ENCODE data around the gene ARIH1.
"Not testable (repeated sequence)": the region's sequence is repeated elsewhere in the genome, so short reads cannot be mapped to it uniquely, and the experiment has no call there.

ARIH1 gene

DNA sequence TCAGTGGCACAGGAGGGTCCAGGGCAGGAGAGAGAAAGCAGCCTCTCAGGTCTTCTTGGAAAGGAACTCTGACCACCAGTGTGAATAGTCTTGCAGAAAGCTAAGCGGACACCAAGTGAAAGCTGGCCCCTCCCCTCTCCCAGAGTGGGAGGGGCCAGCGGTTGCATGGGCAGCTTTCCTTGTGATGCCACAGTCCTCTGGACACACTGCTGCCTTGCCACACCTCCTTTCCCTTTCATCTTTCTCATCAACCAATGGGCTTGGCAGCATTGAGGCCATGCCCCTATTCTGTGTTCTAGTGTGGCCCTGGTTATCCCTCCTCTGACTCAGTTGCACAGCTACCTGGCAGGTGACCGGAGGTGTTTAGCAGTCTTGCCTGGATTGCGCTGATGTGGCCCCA lies 130.7 kb downstream of the ARIH1 start:
- no peak for DNase-seq (ENCODE audit: low spot score)

DNA sequence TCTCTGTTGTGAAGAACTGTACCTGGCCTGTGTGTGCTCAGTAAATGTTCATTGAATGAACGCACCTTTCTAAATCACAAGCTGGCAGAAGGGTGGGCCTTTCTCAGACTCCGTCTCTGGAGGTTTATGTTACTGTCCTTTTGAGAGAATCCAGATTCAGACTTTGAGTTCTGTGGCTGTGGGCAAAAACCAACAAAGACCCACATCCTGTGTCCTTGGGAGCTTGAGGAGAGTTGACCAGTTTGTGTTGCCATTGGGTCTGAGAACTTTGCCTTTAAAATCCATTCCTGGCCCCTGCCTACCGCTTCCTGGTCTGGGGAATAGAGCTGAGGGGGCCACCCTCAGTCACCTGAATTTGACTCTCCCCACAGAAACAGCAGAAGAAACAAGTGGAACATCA lies 134.0 kb downstream of the ARIH1 start:
- not testable (repeated sequence) for DNase-seq (ENCODE audit: low spot score)

DNA sequence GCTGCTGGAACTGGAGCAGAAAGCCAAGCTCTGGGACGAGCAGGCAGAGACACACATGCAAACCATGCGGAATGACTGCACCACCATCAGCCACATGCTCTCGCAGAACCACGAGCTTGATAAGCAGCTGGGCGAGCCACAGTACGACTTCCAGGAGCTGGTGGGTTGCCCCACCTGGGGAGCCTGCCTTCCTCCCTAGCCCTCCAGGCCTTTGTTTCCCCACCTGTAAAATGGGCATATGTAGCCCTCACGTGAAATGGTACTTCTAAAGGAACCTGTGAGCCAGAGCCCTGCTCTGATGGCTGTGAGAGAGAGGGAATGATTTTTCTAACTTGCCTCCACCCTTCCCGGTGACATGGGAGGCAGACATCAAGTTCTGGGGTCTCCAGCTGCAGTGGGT lies 135.7 kb downstream of the ARIH1 start:
- peak; percentile 8 for DNase-seq (ENCODE audit: low spot score)

DNA sequence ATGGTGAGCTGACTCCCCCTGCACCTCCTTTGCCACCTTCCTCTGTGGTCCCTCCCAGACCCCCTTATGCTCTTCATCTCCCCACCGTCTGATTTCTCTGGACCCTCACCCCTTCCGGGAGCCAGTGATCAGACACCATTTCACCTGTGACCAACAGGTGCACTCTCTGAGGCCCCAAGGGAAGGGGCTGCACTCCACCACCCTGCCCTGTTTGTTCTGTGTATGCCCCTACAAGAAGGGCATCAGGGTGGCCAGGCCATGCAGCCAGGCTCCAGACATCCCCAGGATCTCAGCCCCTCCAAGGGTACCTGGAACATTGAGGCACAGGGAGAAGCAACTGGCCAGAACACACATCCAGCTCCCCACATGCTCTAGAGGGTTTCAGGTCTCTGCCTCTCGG lies 138.2 kb downstream of the ARIH1 start:
- DNase-seq (ENCODE audit: low spot score) = not testable (repeated sequence)

DNA sequence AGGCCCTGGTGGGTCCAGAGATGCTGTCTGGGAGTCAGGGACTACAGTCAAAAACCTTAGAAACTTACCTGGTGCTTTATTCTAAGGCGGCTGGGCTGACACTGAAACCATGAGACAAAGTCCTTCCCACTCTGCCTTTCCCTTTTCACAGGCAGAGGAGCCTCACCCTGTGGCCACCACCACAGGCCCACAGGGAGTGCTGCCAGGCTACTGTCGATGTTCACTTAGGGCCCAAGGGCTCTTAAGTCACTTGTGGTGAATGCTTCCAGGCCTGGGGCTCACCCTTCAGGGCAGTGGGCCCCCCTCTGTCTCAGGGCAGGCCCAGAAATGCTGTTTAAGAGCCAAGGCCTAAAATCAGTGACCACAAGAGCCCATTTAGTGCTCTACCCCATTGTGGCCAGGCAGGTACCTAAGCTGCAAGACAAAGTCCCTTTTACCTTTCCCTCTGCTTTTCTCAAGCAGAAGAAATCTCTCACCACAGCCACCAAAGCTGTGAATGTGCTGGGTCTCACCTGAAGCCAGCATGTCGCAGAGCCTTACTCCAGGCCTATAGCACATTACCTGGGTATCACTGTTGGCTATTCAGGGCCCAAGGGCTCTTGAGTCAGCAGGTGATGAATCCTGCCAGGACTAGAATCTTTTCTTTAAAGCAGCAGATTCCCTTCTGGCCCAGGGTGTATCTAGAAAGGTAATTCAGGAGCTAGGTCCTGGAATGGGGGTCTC lies 140.8 kb downstream of the ARIH1 start:
- no peak for DNase-seq (ENCODE audit: low spot score)

DNA sequence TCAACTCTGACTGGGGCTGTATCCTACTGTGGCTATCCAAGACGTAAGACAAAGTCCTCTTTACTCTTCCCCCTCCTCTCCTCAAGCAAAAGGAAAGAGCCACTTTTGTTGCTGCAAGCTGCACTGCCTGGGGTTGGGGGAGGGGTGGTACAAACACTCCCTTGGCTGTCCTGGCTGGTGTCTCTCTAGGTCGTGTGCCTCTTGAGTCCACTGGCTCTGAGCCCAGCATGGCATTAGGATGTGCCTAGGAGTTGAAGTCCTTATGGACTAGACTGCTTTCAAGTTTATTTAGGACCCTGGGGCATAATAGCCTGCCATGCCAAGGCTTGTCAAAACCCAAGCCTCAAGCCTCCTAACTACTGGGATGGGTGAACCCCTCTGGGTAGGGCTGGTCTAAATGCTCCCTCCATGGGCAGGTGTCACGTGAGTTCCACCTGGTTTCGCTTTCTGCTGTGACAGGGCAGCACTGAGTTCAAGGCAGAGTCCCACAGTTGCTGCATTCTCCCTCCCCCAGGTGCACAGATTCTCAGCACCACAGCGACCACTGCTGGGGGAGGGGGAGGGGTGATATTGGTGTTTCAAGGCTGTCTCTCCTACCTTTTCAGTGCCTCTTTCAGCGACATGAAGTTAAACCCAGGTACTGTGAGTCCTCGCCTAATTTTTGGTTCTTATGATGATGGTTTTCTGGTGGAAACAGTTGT lies 141.6 kb downstream of the ARIH1 start:
- not testable (repeated sequence) for DNase-seq (ENCODE audit: low spot score)

DNA sequence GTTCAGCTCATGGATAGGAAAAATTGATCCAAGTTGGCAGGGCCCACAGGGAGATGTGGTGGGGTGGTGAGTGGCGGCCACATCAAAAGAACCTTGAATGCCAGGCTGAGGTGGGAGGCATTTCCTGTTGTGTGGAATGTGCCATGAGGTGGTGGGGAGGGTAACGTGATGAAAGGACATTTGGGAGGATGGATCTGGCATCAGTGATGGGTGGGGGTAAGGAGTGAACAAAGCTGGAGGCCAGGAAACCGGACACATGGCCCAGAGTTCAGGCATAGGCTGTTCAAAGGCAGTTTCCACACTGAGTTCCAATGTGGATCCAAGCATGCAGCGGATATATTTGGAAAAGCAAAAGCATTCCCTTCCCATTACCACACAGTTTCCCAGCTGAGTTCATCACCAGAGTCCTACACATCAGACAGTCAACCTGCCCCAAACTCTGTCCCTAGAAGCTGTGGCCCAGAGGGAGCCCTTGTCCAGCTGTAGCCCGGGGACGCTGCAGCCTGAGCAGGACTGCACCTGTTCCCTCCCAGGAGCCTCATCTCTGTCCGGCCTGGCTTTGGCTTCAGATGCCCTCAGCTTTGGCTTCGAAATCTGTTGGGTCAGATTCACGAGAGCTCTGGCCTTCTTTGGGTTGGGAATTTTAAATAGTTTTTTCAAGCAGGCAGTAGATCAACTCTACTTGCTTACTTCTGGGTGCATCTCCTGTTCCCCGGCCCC lies 142.5 kb downstream of the ARIH1 start:
- DNase-seq (ENCODE audit: low spot score) = no peak

DNA sequence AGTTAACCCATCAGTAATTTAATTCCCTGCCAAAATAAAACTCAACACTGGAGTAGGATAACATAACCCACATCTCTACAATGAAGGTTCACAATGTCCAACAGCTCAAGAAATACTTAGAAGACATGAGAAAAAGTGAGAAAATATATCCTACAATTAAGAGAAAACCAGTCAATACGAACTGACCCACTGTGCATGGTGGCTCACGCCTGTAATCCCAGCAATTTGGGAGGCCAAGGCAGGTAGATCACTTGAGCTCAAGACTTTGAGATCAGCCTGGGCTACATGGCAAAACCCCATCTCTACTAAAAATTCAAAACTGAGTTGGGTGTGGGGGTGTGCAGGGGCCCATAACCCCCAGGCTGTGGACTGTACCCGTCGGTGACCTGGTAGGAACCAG lies 149.7 kb downstream of the ARIH1 start:
- DNase-seq (ENCODE audit: low spot score) = not testable (repeated sequence)

DNA sequence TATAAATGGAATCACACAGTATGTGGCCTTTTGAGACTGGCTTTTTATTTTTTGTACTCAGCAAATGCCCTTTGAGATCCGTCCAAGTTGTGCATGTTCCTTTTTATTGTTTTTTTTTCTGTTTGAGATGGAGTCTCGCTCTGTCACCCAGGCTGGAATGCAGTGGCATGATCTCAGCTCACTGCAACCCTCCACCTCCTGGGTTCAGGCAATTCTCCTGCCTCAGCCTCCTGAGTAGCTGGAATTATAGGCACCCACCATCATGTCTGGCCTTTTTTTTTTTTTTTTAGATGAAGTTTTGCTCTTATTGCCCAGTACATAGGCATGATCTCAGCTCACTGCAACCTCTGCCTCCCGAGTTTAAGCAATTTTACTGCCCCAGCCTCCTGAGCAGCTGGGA lies 152.0 kb downstream of the ARIH1 start:
- DNase-seq (ENCODE audit: low spot score) = not testable (repeated sequence)

DNA sequence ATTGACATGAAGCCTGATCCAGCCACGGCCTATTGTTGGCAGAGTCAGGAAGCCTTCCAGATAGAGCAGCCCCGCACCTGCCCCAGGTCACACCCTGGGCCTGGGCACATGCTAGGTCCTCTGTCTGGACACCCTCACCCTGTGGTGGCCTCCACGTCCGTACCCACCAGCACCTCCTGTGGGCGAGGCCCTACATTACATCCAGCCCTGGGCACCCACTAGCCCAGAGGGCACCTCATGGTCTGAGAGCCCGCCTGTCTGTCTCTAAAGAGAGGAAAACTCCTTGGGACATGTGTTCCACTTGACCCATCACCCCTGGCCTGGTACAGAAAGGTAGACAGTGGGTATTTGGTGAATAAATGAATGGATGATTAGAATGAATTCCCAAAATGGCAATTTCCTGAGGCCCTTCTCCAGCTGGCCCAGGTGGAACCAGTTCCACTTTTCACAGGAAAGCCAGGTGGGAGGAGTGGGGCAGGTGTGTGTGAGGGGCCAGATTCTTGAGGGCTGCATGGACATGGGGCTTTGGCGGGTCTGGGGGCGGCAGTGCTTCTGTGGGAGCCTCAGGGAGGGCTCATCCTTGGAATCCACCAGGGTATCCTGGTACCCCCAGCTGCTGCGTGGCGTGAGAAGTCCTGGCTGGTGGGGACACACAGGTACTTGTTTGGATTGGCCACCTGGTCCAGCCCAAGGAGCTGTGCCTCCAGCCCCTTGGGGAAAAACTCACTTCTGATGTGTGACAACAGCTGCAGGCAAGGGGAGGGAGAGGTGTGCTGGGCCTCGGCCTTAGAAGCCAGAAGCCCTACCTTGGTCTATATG lies 154.3 kb downstream of the ARIH1 start:
- not testable (repeated sequence) for DNase-seq (ENCODE audit: low spot score)

DNA sequence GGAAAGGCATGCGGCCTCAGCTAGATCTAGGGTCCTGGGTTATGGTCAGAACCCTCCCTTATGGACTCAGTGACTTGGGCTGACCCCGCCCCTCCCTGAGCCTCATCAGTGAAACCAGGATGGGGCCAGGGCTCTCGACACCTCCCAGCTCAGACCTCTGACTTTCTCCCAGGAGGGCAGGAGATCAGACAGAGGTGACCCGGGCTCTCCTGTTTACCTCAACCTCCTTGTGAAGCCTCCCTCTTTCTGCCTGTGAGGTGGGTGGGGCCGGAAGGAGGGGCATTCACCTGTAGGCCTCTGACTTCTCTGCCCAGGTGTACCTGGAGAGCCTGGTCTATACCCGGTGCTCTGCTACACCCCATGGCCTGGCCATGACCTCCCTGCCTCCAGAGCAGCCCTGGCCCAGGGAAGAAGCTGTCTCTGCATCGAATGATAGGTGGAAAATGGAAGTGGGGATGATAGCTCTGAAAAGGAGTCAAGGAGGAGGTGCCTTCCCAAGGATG lies 155.0 kb downstream of the ARIH1 start:
- not testable (repeated sequence) for DNase-seq (ENCODE audit: low spot score)

DNA sequence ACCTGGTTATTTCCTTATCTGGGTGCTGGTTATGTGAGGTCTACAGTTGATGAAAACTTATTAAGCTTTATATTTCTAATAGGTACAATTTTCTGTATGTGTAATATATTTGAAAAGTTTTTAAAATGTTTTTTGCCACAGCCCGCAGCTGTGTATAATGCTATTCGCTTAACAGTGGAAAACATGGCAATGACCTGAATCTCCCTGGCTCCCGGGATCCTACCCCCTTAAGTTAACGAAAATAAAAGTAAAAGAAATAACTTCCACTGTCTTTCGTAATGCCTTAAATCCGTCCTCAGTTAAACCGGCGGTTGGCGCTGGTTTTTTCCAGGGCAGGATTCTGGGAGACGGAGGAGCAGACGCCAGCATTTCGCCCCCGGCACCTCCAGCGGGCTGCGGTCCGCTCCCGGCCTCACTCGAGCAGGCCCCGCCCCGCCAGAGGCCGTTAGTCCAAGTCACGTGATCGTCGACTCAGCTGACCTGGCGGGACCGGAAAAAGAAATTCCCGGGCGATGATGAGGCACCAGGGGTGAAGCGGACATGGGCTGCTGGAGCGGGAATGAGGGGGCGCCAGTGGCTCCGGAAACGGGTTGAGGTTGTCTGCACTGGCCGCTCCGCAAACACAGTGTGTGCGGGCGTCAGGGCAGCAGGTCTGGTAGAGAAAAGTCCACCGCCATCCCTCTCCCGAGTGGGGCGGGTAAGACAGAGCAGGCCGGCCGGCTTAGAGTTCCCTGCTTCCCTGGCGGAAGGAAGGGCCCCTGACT lies 162.6 kb downstream of the ARIH1 start:
- DNase-seq (ENCODE audit: low spot score) = peak; percentile 78

DNA sequence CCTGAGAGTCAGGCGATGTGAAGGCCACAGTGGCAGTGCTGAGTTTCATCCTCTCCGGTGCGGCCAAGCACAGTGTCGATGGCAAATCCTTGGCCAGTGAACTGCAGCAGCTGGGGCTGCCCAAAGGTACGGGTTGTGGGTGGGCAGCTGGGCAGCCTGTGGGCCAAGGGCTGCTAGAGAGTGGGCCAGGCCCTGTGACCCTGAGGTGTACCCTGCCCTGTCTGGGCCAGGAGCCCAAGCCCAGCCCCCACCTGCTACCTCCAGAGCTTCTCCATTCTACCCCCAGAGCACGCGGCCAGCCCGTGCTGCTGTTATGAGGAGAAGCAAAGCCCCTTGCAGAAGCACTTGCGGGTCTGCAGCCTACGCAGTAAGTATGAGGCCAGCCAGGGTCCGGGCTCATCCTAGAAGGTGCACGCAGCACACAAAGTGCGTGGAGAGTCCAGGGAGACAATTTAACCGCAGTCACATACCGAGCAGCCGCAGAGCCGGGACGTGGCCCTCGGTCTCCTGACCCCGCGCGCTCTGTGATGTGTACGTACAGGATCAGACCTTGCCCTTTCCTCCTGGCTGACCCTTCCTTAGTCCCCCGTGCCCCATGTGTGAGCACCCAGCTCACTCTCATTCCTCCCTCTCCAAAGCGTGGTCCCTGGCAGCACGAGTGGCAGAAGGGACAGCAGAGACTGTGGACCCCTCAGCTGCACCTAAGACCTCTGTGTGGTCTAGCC lies 165.8 kb downstream of the ARIH1 start:
- not testable (repeated sequence) for DNase-seq (ENCODE audit: low spot score)

DNA sequence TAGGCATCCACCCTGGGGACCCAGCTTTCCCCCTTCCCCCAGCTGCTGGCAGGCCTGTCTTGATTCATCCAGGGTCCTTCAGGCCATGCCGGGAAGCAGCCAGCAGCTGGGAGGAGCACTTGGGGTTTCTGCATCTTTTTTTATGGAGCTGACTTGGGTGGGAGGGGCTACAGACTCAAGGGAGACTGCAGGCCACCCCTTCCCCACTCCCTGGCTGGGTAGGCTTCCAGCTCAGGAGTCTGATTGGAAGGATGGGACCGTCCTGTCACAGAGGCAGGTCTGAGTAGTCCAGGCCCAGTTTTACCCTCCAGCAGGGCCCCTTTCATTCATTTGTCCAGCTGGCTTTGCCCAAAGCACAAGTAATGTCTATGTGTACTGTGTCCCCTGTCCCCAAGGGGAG lies 168.1 kb downstream of the ARIH1 start:
- DNase-seq (ENCODE audit: low spot score) = not testable (repeated sequence)

DNA sequence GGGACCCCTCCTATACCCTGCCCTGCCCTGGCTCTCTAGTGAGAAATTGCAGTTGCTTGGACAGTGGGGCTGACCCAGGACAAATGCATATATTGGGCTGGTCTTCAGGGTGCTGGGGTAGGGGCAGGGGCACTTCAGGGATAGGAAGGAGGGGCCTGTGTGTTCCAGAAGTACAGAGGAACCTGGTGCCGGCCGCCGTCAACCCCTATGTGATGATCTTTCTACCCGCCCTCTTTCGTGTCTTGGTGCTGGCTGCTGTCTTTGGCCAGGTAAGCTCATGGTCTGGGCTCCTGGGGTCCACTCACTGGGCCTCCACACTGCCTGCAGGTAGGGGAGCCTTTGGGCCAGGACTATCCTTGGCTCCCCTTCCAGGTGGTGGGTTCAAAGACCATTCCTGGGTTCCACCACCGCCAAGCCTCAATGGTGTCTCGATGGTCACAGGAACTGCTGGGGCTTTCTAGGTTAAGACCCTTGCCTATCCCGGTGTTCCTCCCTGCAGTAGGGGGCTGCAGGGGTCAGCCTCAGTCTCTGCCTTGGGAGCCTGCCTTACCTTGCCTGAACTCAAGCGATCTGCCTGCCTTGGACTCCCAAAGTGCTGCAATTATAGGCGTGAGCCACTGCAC lies 174.6 kb downstream of the ARIH1 start:
- DNase-seq (ENCODE audit: low spot score) = not testable (repeated sequence)
